Measurements from ENCODE around the gene RAPGEF6.

GRCh38 chr5:131570757-131571156 is 64.3 kb downstream of the RAPGEF6 start:
- no peak for TF ChIP-seq EZH2 (IDR thresholded peaks at IDR 0.05; ENCODE audit: insufficient read depth, poor library complexity, severe bottlenecking)
- TF ChIP-seq EZH2phosphoT487 (IDR thresholded peaks at IDR 0.05; ENCODE audit: insufficient read depth, low read depth) = no peak

Measured in GM23248 (cell line).